DMS79 treated with DMSO at 0.1 percent for 48 hours (cell line): ENCODE data around the gene LRRC45.
A peak's percentile ranks its signal among the peaks of the same experiment; 100 is the strongest.

Experiments
- DNase-seq: peaks from one replicate; lab custom pipeline; 2025; lab: John Stamatoyannopoulos, UW

Gene LRRC45

DNA sequence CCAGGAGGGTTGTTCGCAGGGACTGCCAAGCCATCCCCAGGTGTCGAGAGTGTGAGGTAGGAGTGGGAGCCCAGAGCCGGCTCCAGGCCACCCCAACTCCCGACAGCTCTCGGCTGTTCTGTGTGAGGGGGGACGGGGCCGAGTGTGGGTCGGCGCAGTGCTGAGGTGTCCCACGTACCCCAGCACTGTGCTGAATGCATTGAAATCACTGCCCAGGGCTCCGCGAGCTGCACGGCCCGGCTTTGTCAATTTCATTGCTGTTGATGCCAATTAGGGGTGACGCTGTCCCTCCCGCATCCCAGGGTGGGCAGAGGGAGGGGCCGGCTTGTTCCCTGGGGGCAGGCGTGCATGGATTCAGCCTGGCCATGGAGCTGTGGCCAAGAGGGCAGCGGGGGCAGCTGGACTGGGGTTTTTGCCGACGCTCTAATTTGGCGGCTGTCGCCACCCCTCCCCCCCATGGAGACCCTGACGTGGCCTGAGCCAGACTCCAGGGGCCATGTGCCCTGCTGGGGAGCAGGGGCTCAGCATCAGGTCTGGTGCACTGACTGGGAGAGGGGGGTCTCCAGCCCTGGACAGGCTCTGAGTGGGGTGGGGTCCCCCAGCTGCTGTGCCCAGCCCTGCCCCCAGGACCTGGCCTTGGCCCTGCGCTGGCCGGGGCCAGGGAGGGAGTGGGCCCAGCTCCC lies 14.7 kb upstream of the LRRC45 start:
- no peak for DNase-seq

DNA sequence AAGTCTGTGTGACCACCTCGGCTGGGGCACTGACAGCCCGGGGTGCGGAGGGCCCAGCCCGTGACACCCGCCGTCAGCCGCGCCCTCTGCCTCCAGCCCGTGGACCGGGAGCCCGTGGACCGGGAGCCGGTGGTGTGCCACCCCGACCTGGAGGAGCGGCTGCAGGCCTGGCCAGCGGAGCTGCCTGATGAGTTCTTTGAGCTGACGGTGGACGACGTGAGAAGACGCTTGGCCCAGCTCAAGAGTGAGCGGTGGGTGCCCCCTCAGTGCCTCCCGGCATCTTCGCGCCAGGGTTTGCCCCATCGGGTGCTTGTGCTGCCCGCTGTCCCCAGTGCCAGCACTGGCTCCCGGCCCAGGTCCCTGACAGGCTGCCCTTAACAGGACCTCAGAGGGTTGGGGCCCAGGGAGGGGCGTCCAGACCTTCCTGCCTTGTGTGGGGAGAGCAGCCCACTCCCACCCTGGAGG lies 14.1 kb upstream of the LRRC45 start:
- DNase-seq = no peak

DNA sequence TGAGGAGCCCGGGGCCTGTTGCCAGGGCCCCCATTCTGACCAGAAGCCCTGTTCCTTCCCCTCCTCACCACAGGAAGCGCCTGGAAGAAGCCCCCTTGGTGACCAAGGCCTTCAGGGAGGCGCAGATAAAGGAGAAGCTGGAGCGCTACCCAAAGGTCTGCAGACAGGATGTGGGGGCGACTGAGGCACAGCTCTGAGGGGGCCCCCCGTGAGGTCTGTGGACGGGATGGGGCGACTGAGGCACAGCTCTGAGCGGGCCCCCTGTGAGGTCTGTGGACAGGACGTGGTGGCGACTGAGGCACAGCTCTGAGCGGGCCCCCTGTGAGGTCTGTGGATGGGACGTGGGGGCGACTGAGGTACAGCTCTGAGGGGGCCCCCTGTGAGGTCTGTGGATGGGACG lies 13.7 kb upstream of the LRRC45 start:
- DNase-seq = no peak

- no peak for DNase-seq
Observed at GRCh38 chr17:82010575-82011525, 12.3 kb upstream of the LRRC45 start.

GRCh38 chr17:82011617-82012187 lies 11.4 kb upstream of the LRRC45 start:
- no peak for DNase-seq

DNA sequence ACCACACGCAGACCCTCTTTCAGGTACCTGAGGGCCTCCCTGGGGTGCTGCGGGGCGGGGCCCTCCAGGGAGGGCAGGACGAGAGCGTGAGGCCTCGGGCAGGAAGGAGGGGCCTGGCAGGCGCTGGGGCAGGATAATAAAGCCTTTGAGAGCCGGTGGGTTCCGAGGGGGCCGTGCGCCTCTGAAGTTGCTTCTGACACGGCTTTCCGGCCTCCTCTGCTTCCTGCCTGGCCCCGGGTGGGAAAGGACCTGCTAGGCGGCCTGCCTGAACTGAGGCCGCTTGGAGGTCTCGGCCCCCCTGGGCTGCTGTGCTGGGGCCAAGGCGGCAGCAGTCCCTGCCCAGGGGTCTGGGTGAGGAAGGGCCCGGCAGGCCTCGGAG lies 10.9 kb upstream of the LRRC45 start:
- DNase-seq = no peak

- DNase-seq = peak; percentile 68
Observed at GRCh38 chr17:82012640-82013295, 10.3 kb upstream of the LRRC45 start.

DNA sequence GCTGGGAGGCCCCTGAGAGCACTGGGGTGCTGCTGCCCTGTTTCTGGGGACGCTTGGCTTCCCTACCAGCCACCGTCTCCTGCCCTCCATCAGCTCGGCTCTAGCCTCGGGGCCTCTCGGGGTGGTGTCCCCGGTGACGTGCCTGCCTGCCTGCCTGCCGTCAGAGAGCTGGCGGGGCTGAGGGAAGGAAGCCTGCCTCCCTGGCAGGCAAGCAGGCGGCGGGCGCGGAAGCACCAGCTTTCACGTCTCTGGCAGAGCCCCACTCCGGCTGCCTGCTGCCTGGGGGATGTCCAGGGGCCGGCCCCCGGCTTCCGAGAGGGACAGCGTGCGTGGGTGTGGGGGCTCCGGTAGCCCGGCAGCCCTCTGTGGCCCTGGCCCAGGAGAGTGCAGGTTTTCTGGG lies 9.8 kb upstream of the LRRC45 start:
- DNase-seq = no peak

DNA sequence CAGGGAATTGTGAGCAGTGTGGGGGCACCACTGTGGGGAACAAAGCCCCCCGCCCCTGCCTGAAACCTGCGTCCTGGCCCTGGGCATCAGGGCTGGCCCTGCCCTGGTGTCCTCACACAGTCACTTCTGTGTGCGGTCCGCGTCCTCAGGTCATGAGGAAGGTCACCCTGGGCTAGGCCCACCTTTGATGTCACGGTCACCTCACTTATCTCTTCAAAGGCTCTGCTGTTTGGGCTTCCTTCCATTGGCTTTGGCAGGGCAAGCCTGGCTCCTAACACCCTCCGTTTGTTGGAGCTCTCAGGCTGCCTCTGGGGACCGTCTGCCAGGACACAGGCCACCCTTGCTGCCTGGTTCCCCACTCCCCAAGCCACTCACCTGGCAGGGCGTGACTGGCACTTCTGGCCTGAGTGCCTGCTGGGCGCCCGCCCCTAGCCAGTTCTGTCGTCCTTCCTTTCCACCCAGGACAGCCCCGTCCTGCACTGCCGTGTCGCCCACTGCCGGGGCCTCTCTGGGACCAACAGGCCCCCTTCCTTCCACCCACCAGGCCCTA lies 9.3 kb upstream of the LRRC45 start:
- DNase-seq = no peak

GRCh38 chr17:82014432-82014831 lies 8.7 kb upstream of the LRRC45 start:
- no peak for DNase-seq

GRCh38 chr17:82014971-82015310 lies 8.2 kb upstream of the LRRC45 start:
- no peak for DNase-seq

- DNase-seq = no peak
Observed at GRCh38 chr17:82015311-82015971, 7.7 kb upstream of the LRRC45 start.

DNA sequence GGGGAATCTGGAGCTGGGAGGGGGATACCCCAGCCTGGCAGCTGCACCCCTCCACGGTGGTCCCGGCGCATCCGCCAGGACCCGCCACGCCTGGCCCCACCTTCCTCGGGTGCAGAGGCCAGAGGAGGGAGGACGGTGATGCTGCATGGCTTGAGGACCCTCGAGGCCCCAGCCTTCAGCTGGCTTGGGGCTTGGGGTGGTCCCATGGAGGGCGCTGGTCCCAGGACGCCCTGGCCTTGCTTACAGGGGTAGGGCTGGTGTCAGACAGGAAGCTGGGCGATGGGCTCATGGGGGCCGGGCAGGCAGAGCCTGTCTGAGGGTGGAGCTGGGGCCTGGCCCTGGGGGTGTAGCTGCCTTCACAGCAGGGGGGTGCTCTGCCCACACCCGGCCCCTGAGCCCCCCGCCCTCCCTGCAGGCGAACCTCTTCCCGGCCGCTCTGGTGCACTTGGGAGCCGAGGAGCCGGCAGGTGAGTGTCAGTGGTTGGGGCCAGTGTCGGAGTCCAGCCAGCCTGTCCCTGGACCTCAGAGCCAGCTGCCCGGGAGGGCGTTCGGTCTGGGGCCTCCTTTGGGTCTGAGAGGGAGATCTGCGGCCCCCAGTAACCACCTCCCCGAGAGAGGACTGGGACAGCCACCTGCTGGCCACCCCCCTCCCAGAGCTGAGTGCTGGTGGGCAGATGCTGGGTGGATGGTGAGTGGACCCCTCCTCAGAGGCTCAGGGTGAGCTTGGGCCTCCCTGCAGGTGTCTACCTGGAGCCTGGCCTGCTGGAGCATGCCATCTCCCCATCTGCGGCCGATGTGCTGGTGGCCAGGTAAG lies 6.8 kb upstream of the LRRC45 start:
- no peak for DNase-seq

- no peak for DNase-seq
Observed at GRCh38 chr17:82016875-82017459, 6.1 kb upstream of the LRRC45 start.

DNA sequence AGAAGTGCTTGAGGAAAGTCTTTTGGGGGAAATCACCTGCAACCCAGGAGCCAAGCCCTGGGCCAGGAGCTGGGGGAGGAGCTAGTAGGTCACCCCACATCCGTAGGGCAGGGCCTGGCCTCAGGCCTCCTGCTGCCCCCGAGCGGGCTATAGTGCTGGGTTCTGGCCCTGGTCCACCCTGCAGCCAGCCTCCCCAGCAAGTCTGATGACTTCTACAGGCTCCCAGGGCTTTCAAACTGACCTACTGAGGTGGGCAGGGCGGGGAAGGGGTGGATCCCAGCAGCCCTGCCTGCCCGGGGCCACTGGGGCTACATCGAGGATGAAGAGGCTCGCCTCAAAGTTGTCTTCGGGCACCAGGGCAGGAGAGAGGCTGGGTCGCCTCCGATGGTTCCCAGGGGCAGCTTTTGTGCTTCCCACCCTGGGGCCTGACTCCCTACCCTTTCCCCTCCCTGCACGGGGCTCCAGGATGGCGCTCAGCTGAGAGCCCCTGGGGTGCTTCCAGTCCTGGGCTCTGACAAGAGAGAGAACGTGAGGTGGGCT lies 5.4 kb upstream of the LRRC45 start:
- no peak for DNase-seq

GRCh38 chr17:82018152-82018988 lies 4.7 kb upstream of the LRRC45 start:
- DNase-seq = no peak

DNA sequence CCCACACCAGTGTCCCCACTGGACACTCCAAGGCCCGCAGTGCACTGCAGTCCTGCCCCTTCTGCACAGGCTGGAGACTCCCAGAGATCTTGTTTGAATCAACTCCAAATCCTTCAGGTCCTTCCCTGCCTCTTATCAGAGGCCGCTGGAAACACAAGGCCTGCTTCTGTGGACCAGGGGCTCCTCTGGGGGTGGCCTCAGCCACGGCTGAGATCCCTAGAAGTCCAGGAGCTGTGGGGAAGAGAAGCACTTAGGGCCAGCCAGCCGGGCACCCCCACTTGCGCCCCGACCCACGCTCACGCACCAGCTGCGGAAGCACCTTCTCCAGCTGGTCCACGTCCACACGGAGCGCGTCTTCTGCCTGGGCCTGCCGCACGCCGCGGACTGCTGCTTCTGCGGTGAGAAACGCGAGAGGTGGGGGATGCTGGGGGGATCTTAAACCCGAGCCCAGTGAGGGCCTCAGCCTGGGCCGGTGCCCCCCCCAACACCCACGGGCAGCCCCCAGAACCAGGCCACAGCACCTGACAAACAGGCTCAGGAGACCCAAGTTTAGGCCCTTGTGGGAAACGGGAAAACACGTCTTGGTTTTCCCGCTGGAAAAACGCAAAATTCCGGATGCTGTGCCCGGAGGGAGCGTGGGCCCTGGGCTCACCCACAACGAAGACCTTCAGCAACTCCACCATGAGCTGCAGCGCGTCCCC lies 4.0 kb upstream of the LRRC45 start:
- DNase-seq = no peak
